Measurements from ENCODE around the gene RUBCNL.

Gene RUBCNL

GRCh38 chr13:46350003-46350402 lies 37.0 kb downstream of the RUBCNL start:
- DNase-seq (ENCODE audit: extremely low read depth, low read depth), result no peak
- TF ChIP-seq, protein P1, sequence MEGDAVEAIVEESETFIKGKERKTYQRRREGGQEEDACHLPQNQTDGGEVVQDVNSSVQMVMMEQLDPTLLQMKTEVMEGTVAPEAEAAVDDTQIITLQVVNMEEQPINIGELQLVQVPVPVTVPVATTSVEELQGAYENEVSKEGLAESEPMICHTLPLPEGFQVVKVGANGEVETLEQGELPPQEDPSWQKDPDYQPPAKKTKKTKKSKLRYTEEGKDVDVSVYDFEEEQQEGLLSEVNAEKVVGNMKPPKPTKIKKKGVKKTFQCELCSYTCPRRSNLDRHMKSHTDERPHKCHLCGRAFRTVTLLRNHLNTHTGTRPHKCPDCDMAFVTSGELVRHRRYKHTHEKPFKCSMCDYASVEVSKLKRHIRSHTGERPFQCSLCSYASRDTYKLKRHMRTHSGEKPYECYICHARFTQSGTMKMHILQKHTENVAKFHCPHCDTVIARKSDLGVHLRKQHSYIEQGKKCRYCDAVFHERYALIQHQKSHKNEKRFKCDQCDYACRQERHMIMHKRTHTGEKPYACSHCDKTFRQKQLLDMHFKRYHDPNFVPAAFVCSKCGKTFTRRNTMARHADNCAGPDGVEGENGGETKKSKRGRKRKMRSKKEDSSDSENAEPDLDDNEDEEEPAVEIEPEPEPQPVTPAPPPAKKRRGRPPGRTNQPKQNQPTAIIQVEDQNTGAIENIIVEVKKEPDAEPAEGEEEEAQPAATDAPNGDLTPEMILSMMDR (IDR thresholded peaks at IDR 0.05; ENCODE audit: low read depth, low read length, missing control alignments), result no peak
- H3K4me3 ChIP-seq (replicated peaks; ENCODE audit: low read depth, low read length), result no peak overlapping the region

DNA sequence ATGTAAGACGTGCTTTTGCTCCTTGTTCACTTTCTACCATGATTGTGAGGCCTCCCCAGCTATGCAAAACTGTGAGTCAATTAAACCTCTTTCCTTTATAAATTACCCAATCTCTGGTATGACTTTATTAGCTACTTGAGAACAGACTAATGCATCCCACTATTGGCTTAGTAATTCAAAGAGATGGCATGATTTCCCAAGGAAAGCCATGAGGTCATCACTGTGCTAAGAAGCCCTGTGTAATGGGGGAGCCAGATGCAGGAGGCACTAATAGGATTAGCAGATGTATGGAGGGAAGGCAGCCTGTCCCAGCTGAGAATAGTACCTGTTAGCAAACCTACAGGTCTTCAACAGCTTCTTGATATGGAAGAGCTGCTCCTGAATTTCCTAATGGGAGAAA lies 38.1 kb downstream of the RUBCNL start:
- TF ChIP-seq, protein P1 (IDR thresholded peaks at IDR 0.05; ENCODE audit: low read depth, low read length, missing control alignments), result no peak
- no peak for DNase-seq (ENCODE audit: extremely low read depth, low read depth)
- H3K4me3 ChIP-seq (replicated peaks; ENCODE audit: low read depth, low read length), result no peak overlapping the region

GRCh38 chr13:46347277-46347676 lies 39.8 kb downstream of the RUBCNL start:
- no peak overlapping the region for H3K4me3 ChIP-seq (replicated peaks; ENCODE audit: low read depth, low read length)
- DNase-seq (ENCODE audit: extremely low read depth, low read depth), result no peak
- TF ChIP-seq, protein P1 (IDR thresholded peaks at IDR 0.05; ENCODE audit: low read depth, low read length, missing control alignments), result no peak

GRCh38 chr13:46345866-46346265 lies 41.2 kb downstream of the RUBCNL start:
- no peak for DNase-seq (ENCODE audit: extremely low read depth, low read depth)
- no peak overlapping the region for H3K4me3 ChIP-seq (replicated peaks; ENCODE audit: low read depth, low read length)
- TF ChIP-seq, protein P1 (IDR thresholded peaks at IDR 0.05; ENCODE audit: low read depth, low read length, missing control alignments), result no peak

- no peak overlapping the region for H3K4me3 ChIP-seq (replicated peaks; ENCODE audit: low read depth, low read length)
- TF ChIP-seq, protein P1 (IDR thresholded peaks at IDR 0.05; ENCODE audit: low read depth, low read length, missing control alignments), result no peak
- DNase-seq (ENCODE audit: extremely low read depth, low read depth), result no peak
These were observed 41.7 kb downstream of the RUBCNL start for GRCh38 chr13:46345398-46345797.

- DNase-seq (ENCODE audit: extremely low read depth, low read depth), result no peak
- no peak overlapping the region for H3K4me3 ChIP-seq (replicated peaks; ENCODE audit: low read depth, low read length)
- TF ChIP-seq, protein P1 (IDR thresholded peaks at IDR 0.05; ENCODE audit: low read depth, low read length, missing control alignments), result no peak
These were observed 43.6 kb downstream of the RUBCNL start for GRCh38 chr13:46343279-46343994.

DNA sequence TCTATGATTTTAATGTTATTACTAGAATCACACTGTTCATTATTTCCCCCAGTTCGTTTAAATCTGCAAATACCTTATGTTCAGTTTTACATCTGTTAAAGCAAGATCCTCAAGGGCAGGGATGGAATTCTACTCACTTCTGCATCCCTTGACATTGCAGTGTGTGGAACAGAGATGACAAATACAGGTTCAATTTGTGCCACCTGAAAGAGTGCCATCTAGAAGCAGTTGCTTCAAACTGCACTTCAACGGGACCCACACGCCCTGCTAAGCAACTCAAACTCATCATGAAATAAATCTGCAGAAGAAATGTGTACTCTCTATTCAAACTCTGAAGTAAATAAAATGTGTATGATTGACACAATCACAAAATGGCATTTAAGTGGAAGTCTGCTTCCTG lies 44.5 kb downstream of the RUBCNL start:
- no peak overlapping the region for H3K4me3 ChIP-seq (replicated peaks; ENCODE audit: low read depth, low read length)
- no peak for DNase-seq (ENCODE audit: extremely low read depth, low read depth)
- TF ChIP-seq, protein P1 (IDR thresholded peaks at IDR 0.05; ENCODE audit: low read depth, low read length, missing control alignments), result no peak
